ENCODE data around the gene KLHDC10. TPM values are rescaled to one million over a fixed set of nuclear protein-coding genes. Genes with fewer than 3 reads are reported as not detected.
"Not testable (repeated sequence)": the region's sequence is repeated elsewhere in the genome, so short reads cannot be mapped to it uniquely, and the experiment has no call there.

KLHDC10 gene
- total RNA-seq, 2 donors from 2014 or later = 11.5 to 14.9 TPM

DNA sequence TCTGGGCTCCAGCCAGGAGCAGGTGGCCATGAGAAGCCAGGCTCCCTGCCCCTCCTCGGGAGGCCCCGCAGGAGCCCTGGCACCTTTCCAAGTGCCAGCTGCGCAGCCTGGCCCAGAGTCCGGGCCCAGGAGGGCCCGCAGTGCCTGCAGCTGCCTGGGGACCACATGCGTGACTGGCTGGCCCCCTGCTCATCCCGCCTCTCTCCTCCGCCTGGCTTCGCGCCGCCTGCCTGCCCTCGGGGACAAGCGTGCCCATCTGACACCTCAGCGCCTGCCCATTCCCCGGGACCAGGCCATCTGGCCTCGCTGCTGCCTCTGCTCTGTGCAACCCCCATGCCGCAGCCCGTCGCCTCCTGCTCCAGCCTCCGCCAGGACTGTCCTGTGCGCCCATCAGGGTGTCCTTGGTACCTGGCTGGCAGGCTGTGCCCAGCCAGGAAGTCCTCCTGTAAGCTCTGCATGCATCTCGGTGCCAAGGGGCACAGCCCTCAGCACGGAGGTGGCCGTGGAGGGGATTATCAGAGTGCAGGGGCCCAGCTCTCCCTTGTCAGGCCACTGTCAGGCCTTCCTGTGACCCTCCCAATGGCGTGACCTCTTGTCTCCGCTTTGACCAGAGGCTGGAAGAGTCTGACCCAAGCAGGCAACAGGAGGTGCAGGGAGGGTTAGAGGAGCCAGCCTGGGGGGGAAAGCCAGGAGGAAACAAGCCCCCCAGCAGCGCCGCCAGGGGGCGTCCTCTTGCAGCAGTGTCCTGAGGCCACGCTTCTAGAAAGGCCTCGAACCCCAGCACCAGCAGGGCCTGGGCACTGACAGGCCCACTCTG lies 84.4 kb downstream of the KLHDC10 start:
- DNase-seq (ENCODE audit: low spot score in 2 of 2) (no peak), ATAC-seq (no peak)
- Mint-ChIP-seq H3K27ac (no peak overlapping the region), H3K36me3 (peaks cover 20 to 26% of the 10 kb centered on the region in 2 donors), H3K9me3 (peaks cover 0 to 12% of the 10 kb centered on the region in 2 donors)

DNA sequence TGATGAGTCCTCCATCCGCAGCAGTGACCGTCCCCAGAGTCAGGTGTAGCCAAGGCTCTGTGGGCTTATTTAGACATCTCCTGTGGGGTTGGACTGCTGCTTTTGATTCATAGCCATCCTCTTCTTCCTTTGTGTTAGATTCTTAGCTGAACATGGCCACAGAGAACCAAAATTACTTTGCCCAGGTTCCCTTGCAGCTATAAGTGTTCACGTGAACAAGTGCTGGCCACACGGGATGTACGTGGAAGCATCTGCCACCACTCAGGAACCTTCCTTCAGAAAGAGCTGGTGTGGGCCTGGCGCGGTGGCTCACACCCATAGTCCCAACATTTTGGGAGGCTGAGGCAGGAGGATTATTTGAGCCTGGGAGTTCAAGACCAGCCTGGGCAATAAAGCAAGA lies 85.8 kb downstream of the KLHDC10 start:
- H3K27ac Mint-ChIP-seq = no peak overlapping the region
- peaks cover 3 to 12% of the 10 kb centered on the region in 2 donors for H3K9me3 Mint-ChIP-seq
- H3K36me3 Mint-ChIP-seq = peaks cover 32 to 41% of the 10 kb centered on the region in 2 donors
- DNase-seq (ENCODE audit: low spot score in 2 of 2) = no peak
- ATAC-seq = no peak

- Mint-ChIP-seq H3K9me3 (peaks cover 3 to 12% of the 10 kb centered on the region in 2 donors), H3K36me3 (peaks cover 44 to 56% of the 10 kb centered on the region in 2 donors), H3K27ac (no peak overlapping the region)
- ATAC-seq (no peak), DNase-seq (ENCODE audit: low spot score in 2 of 2) (no peak)
These were observed 87.4 kb downstream of the KLHDC10 start for GRCh38 chr7:130157700-130158099.

DNA sequence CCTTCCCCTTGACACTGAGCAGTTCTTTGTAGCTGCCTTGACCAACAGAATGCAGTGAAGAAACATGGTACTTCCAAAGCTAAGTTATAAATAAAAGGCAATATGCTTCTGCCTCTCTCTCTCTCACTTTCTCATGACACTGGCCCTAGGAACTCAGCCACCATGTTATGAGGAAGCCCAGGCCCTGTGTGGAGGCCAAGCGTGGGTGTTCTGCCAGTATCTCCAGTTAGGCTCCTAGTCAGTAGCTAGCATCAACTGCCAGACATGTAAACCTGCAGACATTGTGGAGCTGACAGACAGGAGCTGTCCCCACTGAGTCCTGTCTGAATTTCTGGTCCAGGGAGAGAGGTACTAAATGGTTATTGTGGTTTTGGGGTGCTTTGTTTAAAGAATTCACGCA lies 89.7 kb downstream of the KLHDC10 start:
- H3K9me3 Mint-ChIP-seq = peaks cover 3 to 12% of the 10 kb centered on the region in 2 donors
- H3K36me3 Mint-ChIP-seq = peaks cover 53 to 65% of the 10 kb centered on the region in 2 donors
- no peak overlapping the region for H3K27ac Mint-ChIP-seq
- no peak for DNase-seq (ENCODE audit: low spot score in 2 of 2)
- no peak for ATAC-seq

- H3K9me3 Mint-ChIP-seq = peaks cover 3 to 12% of the 10 kb centered on the region in 2 donors
- no peak overlapping the region for H3K27ac Mint-ChIP-seq
- peaks cover 53 to 65% of the 10 kb centered on the region in 2 donors for H3K36me3 Mint-ChIP-seq
- ATAC-seq = no peak
- no peak for DNase-seq (ENCODE audit: low spot score in 2 of 2)
These were observed 90.1 kb downstream of the KLHDC10 start for GRCh38 chr7:130160455-130160854.

- no peak for DNase-seq (ENCODE audit: low spot score in 2 of 2)
- Mint-ChIP-seq H3K27ac (no peak overlapping the region), H3K36me3 (peaks cover 51 to 64% of the 10 kb centered on the region in 2 donors), H3K9me3 (peaks cover 3 to 12% of the 10 kb centered on the region in 2 donors)
- no peak for ATAC-seq
These were observed 91.9 kb downstream of the KLHDC10 start for GRCh38 chr7:130162196-130162595.

- H3K9me3 Mint-ChIP-seq = no peaks in the 10 kb centered on the region
- DNase-seq (ENCODE audit: low spot score in 2 of 2) (no peak), ATAC-seq (no peak)
- H3K36me3 Mint-ChIP-seq = peaks cover 11 to 26% of the 10 kb centered on the region in 2 donors
- no peak overlapping the region for H3K27ac Mint-ChIP-seq
These were observed 104.1 kb downstream of the KLHDC10 start for GRCh38 chr7:130174237-130174959.

- Mint-ChIP-seq H3K9me3 (no peaks in the 10 kb centered on the region), H3K27ac (peak overlapping the region in 1 of 2 donors; percentile 17), H3K36me3 (peaks cover 5 to 30% of the 10 kb centered on the region in 2 donors)
- DNase-seq (ENCODE audit: low spot score in 2 of 2) (no peak), ATAC-seq (no peak)
These were observed 107.9 kb downstream of the KLHDC10 start for GRCh38 chr7:130178251-130178650.

DNA sequence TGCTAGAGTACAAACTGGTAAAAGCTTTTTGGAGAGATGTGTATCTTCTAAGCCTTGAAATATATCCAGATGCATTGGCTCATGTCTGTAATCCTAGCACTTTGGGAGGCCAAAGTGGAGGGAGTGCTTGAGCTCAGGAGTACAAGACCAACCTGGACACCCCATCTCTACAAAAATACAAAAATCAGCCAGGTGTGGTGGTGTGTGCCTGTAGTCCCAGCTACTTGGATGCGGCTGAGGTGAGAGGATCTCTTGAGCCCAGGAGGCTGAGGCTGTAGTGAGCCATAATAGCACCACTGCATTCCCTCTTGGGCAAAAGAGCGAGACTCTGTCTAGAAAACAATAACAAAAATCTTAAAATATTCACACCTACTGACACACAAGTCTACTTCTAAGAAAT lies 109.3 kb downstream of the KLHDC10 start:
- Mint-ChIP-seq H3K9me3 (no peaks in the 10 kb centered on the region), H3K36me3 (peaks cover 9 to 31% of the 10 kb centered on the region in 2 donors), H3K27ac (no peak overlapping the region)
- ATAC-seq = no peak
- DNase-seq (ENCODE audit: low spot score in 2 of 2) = no peak

GRCh38 chr7:130180571-130181262 lies 110.4 kb downstream of the KLHDC10 start:
- H3K9me3 Mint-ChIP-seq = no peaks in the 10 kb centered on the region
- DNase-seq (ENCODE audit: low spot score in 2 of 2) (peak in 1 of 2 donors; percentile 54), ATAC-seq (peak; percentile 98 to 99)
- peaks cover 9 to 31% of the 10 kb centered on the region in 2 donors for H3K36me3 Mint-ChIP-seq
- peak overlapping the region; percentile 59 to 97 for H3K27ac Mint-ChIP-seq

GRCh38 chr7:130181263-130181605 lies 110.9 kb downstream of the KLHDC10 start:
- DNase-seq (ENCODE audit: low spot score in 2 of 2) (no peak), ATAC-seq (no peak)
- peaks cover 9 to 31% of the 10 kb centered on the region in 2 donors for H3K36me3 Mint-ChIP-seq
- H3K9me3 Mint-ChIP-seq = no peaks in the 10 kb centered on the region
- H3K27ac Mint-ChIP-seq = peak overlapping the region; percentile 59 to 97

DNA sequence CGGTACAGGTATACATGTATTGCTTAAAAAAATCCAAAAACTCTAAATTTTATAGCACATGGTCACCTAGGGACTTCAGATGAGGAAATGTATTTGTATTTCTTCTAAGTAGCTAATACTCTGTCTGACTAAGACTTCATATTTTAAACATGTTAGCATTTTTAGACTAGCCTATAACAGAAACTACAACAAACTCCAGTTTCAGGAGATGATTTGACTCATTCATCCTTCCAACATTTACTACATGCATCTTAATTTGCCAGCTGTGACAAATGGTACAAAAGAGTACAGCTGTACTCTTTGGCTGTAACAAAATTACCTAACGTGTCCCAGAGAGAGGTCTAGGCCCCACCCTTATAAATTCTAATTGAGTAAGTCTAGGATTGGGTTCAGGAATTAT lies 112.7 kb downstream of the KLHDC10 start:
- ATAC-seq (peak; percentile 13 to 46), DNase-seq (ENCODE audit: low spot score in 2 of 2) (no peak)
- Mint-ChIP-seq H3K9me3 (no peaks in the 10 kb centered on the region), H3K27ac (peak overlapping the region; percentile 37 to 91), H3K36me3 (peaks cover 9 to 31% of the 10 kb centered on the region in 2 donors)

DNA sequence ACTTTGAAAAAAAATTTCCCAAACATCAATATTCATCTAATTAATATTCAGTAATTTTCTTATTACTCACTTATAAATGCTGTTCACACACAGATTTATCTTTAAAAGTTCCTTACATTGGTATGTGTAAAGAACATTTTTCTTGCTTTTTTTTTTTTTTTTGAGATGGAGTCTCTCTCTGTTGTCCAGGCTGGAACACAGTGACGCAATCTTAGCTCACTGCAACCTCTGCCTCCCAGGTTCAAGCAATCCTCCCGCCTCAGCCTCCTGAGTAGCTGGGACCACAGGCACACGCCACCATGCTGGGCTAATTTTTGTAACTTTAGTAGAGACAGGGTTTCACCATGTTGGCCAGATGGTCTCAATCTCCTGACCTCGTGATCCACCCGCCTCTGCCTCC lies 114.0 kb downstream of the KLHDC10 start:
- ATAC-seq; DNase-seq (ENCODE audit: low spot score in 2 of 2); H3K9me3 Mint-ChIP-seq; H3K27ac Mint-ChIP-seq: not testable (repeated sequence)
- peaks cover 9 to 25% of the 10 kb centered on the region in 2 donors for H3K36me3 Mint-ChIP-seq

Other genes with a start within 250 kb of the KLHDC10 start
- gene UBE2H, start 117.6 kb upstream of the KLHDC10 start, total RNA-seq = 10 to 100 TPM; 30.0 to 35.5 TPM
- gene ZC3HC1, start 19.2 kb upstream of the KLHDC10 start, total RNA-seq = 10 to 100 TPM; 29.3 to 33.2 TPM
- 10 to 100 TPM; 36.8 to 45.9 TPM for gene TMEM209, start 134.9 kb downstream of the KLHDC10 start, total RNA-seq
- gene SSMEM1, start 137.3 kb downstream of the KLHDC10 start, total RNA-seq = not detected
- gene CPA2, start 196.3 kb downstream of the KLHDC10 start, total RNA-seq = under 1 TPM in 1 of 2 donors, not detected in 1; 0.23 TPM
- gene CPA4, start 222.6 kb downstream of the KLHDC10 start, total RNA-seq = not detected

All from activated naive CD4-positive, alpha-beta T cell treated with anti-CD3 and anti-CD28 coated beads, Interleukin-2, amount 50 U/mL, for 72 hours (primary cell).